ENCODE data around the gene SLC2A1.

SLC2A1 gene

GRCh38 chr1:42958488-42959319, at the start of gene SLC2A1:
Gene SLC2A1 (minus strand): TSS chr1:42958868. CDS start chr1:42958651, 217 bp downstream.
- DNase-seq, result peak; percentile 83

DNA sequence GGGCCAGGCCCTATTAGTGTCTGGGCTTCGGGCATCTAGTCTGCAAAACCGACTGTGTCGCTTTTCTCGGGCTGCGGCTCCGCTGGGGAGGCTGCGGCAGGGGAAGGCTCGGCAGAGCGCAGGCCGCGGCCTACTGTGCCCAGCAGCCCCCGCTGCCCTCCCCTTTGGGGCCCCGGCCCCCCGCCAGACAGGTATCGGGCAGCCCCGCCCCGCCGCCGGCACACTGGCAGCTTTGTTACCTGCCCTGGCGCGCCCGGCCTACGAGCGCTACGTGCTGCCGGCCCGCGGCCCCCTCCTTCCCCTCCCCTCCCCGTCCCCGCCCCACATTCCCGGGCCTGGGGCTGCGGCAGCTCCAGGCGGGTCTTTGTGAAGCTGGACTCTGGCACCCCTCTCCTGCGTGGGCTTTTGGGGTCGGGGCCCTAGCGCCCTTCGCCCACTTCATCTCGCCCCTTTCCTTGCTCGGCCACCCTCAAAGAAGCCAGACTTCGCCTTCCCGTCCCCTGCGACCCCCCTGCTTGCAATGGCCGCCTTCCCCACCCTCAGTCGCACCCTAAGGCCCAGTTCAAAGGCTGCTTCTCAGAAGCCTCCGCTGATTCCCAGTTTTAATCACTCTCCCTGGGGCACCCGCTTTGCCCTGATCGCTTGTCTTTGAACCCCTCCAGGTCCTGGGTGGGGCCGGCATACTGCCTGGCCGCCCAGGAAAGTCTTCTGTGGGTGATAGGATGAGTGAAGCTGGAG, 48.9 kb upstream of the SLC2A1 start:
- DNase-seq, result no peak

DNA sequence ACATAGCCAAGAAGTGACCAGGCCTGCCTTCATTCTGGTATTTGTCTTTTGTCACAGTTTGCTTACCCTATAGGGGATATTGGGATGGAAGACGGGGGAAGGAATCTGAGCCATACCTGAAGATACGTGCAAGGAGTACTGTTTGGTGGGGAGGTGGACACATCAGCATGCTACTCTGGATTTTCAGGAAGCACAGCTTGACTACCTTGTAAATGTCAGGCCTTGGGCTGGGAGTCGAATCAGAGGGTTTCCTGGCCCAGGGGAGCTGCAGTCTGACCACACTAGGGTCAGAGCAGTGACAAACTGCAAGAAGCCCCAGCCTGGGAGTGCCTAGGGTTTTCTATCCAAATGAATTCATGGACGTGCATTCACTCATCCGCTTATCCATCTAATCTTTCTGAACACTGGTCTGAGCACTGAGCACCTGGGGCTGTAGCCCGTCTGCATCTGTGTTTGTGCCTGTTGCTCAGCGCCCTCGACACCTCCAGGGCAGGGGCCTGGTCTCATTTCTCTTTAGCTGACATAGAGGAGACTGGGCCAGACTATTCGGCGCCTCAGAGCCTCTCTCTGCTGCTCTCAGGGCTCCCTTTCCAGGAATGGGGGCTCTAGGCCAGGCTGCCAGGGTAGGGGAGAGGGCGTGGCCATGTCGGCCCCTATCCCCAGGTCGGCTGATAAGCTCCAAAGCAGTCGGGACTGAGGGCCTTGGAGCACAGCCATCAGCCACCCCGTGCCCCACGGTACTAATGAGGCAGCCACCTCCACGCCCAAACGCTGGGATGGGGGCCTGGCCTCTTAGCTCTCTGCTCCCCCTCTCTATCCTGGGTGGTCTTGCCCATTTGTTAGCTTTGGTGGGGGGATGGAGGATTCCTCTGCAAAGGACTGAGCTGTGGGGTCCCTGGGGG, 47.0 kb upstream of the SLC2A1 start:
- no peak for DNase-seq

- no peak for DNase-seq
Observed at GRCh38 chr1:43004587-43005459, 46.2 kb upstream of the SLC2A1 start.

GRCh38 chr1:43002766-43003165, 44.1 kb upstream of the SLC2A1 start:
- DNase-seq, result no peak

GRCh38 chr1:43002116-43002515, 43.4 kb upstream of the SLC2A1 start:
- DNase-seq, result no peak

GRCh38 chr1:43001434-43001833, 42.8 kb upstream of the SLC2A1 start:
- no peak for DNase-seq

DNA sequence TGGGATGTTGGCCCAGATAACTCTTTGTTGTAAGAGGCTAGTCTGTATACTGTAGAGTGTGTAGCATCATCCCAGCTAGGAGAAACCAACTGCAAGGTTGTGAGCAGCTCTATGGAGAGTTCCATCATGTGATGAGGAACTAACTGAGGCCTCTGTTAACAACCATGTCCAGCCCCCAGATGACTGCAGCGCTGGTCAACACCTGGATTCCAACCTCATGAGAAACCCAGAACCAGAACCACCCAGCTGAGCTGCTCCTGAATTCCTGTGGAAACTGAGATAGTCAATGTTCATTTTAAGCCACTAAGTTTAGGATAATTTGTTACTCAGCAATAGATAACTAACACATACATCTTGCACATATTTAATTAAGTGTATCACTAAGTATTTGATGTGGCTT, 41.6 kb upstream of the SLC2A1 start:
- no peak for DNase-seq

DNA sequence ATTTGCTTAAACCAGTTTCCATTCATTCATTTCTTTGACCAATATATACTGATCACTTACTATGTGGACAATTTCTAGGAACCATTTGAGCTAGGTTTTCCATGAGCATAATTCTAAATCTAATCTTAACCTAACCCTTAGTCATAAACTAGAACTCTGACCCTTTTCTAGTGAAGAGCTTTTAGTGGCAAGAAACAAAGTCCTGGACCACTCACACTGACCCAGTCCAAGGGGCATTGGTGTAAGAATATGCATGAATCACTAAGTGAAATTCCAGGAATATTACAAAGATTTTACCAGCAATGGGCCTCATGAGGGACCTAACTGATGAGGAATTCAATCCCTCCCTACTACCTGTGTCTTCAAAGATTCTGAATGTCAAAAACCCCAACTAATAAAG, 40.6 kb upstream of the SLC2A1 start:
- no peak for DNase-seq

DNA sequence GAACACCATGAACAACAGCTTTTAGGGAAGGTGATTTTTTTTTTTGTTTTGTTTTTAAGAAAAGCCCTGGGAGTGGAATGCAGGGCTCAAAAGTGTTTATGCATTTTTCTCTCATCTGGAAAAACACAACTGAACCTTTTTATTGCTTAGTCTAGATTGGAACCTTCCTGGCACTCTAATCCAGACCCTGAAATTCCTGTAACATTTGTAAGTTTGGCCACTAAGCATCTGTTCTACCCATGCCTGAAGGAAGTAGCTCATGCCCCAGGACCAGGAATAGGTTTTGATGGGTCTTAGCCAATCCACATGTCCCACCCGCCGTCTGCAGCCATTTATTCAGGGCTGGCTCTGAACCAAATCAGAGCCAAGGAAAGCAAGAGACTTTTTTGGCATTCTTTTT, 39.7 kb upstream of the SLC2A1 start:
- DNase-seq, result no peak

DNA sequence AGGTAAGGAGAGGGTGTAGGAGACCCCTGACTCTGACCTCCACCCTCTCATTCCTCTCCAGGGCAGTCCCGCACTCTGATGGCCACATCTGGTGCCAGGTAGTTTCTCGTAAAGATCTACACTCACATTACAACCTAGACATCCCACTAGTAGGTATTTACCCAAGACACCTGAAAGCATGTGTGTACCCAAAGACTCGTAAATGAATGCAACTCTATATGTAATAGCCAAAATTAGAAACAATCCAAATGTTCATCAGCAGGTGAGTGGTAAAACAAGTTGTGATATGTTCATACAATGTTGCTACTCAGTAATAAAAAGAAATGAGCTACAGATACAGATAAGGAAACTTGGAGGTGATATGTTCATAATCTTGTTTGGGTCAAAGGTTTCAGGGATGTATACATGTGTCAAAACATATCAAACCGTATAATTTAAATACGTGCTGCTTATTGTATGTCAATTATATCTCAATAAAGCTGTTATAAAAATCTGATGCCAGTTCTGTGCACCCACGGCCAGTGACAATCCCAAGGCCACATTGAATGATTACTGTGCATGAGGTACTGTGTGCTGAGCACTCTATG, 37.8 kb upstream of the SLC2A1 start:
- DNase-seq, result no peak

GRCh38 chr1:42993502-42994136, 35.0 kb upstream of the SLC2A1 start:
- DNase-seq, result no peak

GRCh38 chr1:42992054-42992571, 33.4 kb upstream of the SLC2A1 start:
- no peak for DNase-seq

DNA sequence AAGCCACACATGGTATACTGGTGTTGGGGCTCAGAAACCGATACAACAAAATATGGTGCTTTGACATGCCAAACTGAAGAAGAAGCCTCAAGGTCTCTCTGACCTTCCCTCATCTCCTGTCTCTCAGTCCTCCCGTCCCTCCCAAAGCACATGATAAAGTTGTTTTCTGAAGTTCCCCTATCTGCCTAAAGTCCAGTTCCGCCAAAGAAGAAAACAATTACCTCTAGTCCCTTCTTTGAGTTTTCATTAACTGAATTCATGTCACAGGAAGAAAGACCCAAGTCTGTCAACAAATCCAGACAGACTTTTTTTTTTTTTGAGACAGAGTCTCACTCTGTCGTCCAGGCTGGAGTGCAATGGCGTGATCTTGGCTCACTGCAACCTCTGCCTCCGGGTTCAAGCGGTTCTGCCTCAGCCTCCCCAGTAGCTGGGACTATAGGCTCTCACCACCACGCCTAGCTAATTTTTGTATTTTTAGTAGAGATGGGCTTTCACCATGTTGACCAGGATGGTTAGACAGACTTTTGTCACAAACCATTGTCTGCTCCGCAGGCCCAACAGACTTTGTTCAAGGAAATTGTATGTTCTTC, 32.2 kb upstream of the SLC2A1 start:
- no peak for DNase-seq

- no peak for DNase-seq
Observed at GRCh38 chr1:42983693-42984092, 25.0 kb upstream of the SLC2A1 start.

DNA sequence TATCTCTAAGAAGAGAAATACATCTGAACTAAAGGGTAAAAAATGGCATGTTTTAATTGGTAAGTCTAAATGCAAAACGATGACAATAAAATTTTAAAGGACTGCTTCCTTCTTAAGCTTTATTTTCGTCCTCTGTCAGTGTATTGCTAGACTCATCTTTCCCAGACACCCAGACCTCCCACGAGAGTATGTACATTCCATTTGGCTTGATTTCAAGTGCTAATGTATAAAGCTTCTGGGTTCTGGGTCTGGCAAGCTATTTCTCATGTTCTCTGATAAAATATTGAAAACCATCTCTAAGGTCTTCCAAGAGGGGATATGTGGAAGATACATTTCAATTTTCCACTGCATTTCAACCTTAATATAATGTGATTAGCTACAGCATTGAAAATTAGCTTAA, 24.6 kb upstream of the SLC2A1 start:
- no peak for DNase-seq

GRCh38 chr1:42982641-42983040, 24.0 kb upstream of the SLC2A1 start:
- no peak for DNase-seq

GRCh38 chr1:42981871-42982270, 23.2 kb upstream of the SLC2A1 start:
- no peak for DNase-seq

GRCh38 chr1:42981255-42981805, 22.7 kb upstream of the SLC2A1 start:
- DNase-seq, result no peak

Measured in DMS79 treated with DMSO at 0.1 percent for 48 hours (cell line).